Uterus (tissue), 4 donors: ENCODE measurements around the gene ARHGEF7. TPM values are rescaled to one million over a fixed set of nuclear protein-coding genes. Genes with fewer than 3 reads are reported as not detected.

ENCODE experiments used
- DNase-seq, 2 donors: peaks; one replicate each; pipeline ENCODE4 v3.0.0-alpha.2; 2019 to 2020
- H3K27ac ChIP-seq, 2 donors: fragments of 200-600 bp; sonication (generic); 1 replicate in 1 of 2; 2 replicates in 1 of 2; pipeline ENCODE4 v1.5.1; 2016 to 2018
- H3K27me3 ChIP-seq, 2 donors: fragments of 200-600 bp; sonication (generic); one replicate each; pipeline ENCODE4 v1.5.1; 2018 to 2019; ENCODE audit warnings: control low read depth in 1 of 2
- H3K36me3 ChIP-seq, 2 donors: fragments of 200-600 bp; sonication (generic); one replicate each; pipeline ENCODE4 v1.5.1; 2019; ENCODE audit warnings: control low read depth in 1 of 2
- H3K4me1 ChIP-seq, 2 donors: fragments of 200-600 bp; sonication (generic); one replicate each; pipeline ENCODE4 v1.5.1; 2018 to 2019; ENCODE audit warnings: control low read depth in 1 of 2
- H3K4me3 ChIP-seq, 2 donors: fragments of 200-600 bp; sonication (generic); 1 replicate in 1 of 2; 2 replicates in 1 of 2; pipeline ENCODE4 v1.5.1; 2018 to 2019; ENCODE audit warnings: mild to moderate bottlenecking in 1 of 2
- H3K9me3 ChIP-seq, 2 donors: fragments of 200-600 bp; sonication (generic); one replicate each; pipeline ENCODE4 v1.5.1; 2019; ENCODE audit warnings: control low read depth in 1 of 2
- POLR2A ChIP-seq, 2 donors: fragments of 450-650 bp; IDR thresholded peaks; one replicate each; pipeline ENCODE4 v1.6.1; 2016; ENCODE audit warnings: antibody characterized with exemption in 2 of 2, mild to moderate bottlenecking in 1 of 2, moderate library complexity in 1 of 2
- intact Hi-C: fragments of 100-400 bp; cut with DNase I; formaldehyde crosslinking; loops from one replicate; pipeline ENCODE4 v1.15.1; 2023; ENCODE audit warnings: low total_unique reads
- total RNA-seq, 4 donors: library from RNA; depleted of rRNA in 3 of 4; stranded (reverse); fragments of >200 nt in 3 of 4; gene quantifications; one replicate each; pipeline versions ENCODE4 v1.1.0 to v1.2.4, GENCODE V29; 2014 to 2023
- TF ChIP-seq, protein P1 (sequence below), 4 experiments: fragments of 200-600 bp in 2 of 4; fragments of 450-650 bp in 2 of 4; sonication (generic) in 2 of 4; IDR thresholded peaks; one replicate each; pipeline ENCODE4 v1.5.1; 2016 to 2019; ENCODE audit warnings: antibody characterized with exemption in 4 of 4, mild to moderate bottlenecking in 2 of 4, moderate library complexity in 1 of 4
- donor health status: DM: yes; HTN: yes; CAD: no.

ARHGEF7 gene
- total RNA-seq, 4 donors from 2014 or later, result 42.6 to 152 (median 127) TPM

DNA sequence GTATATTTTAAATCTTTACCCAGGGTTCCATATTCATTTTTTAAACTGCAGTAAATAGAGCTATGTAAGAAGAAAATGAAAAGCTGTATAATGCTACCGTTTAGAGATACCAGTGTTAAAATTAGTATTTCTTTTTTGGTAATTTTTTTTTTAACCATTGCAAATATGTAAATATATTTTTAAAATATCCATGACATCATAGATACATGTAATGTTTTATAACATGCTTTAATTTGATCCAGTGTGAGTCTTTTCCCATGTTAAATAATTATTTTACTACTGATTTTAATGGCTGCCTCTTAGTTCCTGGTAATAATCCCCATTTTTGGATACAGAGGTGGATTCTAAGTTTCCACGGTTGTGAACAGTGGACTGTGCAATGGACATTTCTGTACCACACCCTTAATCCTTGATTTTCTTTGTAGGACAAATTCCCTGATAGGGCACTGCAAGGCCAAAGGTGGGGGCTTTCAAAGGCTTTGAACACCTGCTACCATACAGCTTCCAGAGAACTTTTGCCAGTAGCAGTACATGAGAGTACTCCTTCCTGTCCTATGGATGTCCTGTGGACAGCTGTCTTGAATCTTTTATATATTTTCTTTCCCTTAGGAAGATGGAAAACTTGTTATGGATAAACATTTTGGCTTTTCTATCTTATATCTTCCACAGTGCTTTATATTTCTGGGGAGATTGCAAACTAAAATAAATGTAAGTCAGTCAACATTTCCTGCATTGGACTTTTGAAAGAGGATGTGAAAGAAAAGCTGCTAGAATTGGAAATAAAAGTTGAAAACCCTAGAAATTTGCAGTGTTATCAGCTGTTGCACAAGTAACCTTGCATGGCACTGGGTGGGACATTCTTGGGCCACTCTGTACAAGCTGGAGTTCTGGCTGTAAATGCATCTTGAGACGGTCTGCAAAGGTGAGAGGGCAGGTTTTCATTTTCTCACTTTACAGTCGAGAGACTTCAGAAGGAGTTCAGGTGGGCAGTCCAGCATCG is 46.8 kb downstream of the ARHGEF7 start:
- Histone ChIP-seq H3K27ac (no peak overlapping the region), H3K27me3 (no peaks in the 10 kb centered on the region), H3K4me1 (no peaks in the 10 kb centered on the region), H3K36me3 (no peaks in the 10 kb centered on the region), H3K9me3 (no peaks in the 10 kb centered on the region), H3K4me3 (no peak overlapping the region)
- TF ChIP-seq, protein P1, sequence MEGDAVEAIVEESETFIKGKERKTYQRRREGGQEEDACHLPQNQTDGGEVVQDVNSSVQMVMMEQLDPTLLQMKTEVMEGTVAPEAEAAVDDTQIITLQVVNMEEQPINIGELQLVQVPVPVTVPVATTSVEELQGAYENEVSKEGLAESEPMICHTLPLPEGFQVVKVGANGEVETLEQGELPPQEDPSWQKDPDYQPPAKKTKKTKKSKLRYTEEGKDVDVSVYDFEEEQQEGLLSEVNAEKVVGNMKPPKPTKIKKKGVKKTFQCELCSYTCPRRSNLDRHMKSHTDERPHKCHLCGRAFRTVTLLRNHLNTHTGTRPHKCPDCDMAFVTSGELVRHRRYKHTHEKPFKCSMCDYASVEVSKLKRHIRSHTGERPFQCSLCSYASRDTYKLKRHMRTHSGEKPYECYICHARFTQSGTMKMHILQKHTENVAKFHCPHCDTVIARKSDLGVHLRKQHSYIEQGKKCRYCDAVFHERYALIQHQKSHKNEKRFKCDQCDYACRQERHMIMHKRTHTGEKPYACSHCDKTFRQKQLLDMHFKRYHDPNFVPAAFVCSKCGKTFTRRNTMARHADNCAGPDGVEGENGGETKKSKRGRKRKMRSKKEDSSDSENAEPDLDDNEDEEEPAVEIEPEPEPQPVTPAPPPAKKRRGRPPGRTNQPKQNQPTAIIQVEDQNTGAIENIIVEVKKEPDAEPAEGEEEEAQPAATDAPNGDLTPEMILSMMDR (IDR thresholded peaks at IDR 0.05), result no peak
- no peak for TF ChIP-seq POLR2A (IDR thresholded peaks at IDR 0.05)
- DNase-seq, result no peak
- intact Hi-C loops, result loop anchor here (10.0 kb wide), 1 partner anchor 53 kb away; no protein-coding TSS in a partner anchor

DNA sequence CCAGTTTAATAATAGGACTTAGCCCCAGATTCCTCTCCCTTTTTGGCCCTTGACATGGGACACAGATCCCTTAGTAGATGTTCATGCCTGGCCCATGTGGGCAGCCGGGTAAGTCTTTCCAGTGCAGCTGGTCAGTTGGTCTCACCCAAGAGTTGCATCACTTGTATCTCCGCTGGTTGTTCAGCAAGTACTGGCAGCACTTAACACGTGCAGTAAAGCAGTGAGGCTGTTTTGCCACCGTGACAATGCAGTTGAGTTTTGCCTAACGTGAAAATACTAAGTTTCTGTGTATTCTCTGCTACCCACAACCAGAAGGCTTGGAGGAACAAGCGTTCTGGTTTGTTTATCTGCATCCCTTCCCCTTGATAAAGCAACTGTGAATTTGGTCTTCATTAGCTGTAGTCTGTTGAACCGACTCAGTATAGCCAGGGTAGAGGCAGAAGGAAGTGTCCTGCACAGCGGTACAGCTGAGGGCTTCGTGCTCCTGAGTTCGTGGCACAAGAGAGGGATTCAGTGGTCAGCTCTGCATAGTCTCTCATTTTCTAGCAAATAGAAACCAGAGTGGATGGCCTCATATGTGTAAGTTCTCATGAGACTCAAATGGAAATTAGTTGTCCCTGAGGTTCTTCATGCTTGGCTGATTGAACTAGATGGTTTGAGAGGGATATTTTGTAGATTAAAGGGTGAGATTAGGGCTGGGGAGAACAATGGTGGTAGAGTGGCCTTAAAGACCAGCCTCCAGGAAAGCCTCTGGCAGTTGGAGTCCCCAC is 50.3 kb downstream of the ARHGEF7 start:
- H3K4me3 ChIP-seq, result no peak overlapping the region
- no peaks in the 10 kb centered on the region for H3K27me3 ChIP-seq
- H3K9me3 ChIP-seq, result no peaks in the 10 kb centered on the region
- H3K36me3 ChIP-seq, result no peaks in the 10 kb centered on the region
- TF ChIP-seq, protein P1 (IDR thresholded peaks at IDR 0.05), result no peak
- no peak for TF ChIP-seq POLR2A (IDR thresholded peaks at IDR 0.05)
- H3K4me1 ChIP-seq, result no peaks in the 10 kb centered on the region
- intact Hi-C loops, result loop anchor here (10.0 kb wide), 1 partner anchor 49 kb away; no protein-coding TSS in a partner anchor
- DNase-seq, result no peak
- H3K27ac ChIP-seq, result no peak overlapping the region

DNA sequence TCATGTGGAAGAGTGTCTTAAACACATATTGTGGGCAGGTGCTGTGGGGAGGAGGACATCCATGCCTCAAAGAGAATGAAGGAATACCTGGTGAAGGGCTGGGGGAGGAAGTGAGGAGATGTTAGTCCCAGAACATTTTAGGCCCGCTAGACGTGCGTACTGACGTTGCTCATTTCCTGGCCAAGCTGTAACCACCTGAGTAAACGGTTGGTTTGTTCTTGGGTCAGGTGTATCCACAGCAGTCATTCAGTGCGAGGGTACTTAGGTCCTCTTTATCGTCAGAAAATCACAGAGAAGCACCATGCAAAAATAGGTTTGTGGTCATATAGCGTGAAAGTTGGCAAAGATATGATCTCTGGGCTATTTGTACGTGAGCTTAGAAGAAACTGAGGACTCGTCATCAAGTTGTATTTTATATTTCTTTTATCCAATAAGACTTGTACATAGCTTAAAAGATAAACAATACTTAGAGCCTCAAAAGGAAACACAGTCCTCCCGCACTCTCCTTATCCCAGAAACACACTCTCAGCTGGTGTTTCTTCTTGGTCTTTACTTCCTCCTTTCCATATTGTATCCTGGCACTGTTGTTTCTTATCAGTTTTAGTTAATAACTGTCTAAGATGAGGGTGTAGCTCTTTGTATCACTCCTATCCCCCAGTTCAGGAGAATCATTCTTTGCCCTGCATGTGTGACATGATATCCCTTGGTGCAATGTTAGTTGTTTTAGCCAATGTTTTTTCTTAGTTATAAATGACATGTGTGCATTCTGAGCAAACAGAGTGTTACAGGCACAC is 52.0 kb downstream of the ARHGEF7 start:
- DNase-seq, result no peak
- no peaks in the 10 kb centered on the region for H3K9me3 ChIP-seq
- no peak overlapping the region for H3K27ac ChIP-seq
- intact Hi-C loops, result loop anchor here (10.0 kb wide), 1 partner anchor 48 kb away; no protein-coding TSS in a partner anchor
- H3K27me3 ChIP-seq, result no peaks in the 10 kb centered on the region
- TF ChIP-seq, protein P1 (IDR thresholded peaks at IDR 0.05), result no peak
- TF ChIP-seq POLR2A (IDR thresholded peaks at IDR 0.05), result no peak
- no peak overlapping the region for H3K4me3 ChIP-seq
- no peaks in the 10 kb centered on the region for H3K4me1 ChIP-seq
- H3K36me3 ChIP-seq, result no peaks in the 10 kb centered on the region

DNA sequence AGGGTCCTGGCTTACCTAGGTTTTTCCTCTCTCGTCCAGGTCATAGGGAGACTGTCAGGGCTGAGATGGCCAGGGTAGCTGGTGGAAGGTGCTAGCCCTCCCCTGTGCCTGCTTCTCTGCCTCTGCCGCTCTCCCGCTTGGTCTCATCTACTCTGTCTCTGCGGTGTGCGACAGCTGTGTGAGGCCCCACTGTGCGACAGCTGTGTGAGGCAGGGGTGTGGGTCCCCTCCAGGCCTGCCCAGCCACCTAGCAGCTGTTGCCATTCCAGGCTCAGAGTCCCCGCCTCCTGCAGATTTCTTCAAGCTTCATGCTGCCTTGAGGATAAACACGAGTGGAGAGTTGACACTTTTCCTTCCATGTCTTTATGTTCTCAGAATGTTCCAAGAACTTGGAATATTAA is 53.0 kb downstream of the ARHGEF7 start:
- H3K4me1 ChIP-seq, result no peaks in the 10 kb centered on the region

More for the DNA sequence above, 53.0 kb downstream of the ARHGEF7 start:
- no peak for DNase-seq
- Histone ChIP-seq H3K9me3 (no peaks in the 10 kb centered on the region), H3K36me3 (no peaks in the 10 kb centered on the region), H3K27me3 (no peaks in the 10 kb centered on the region), H3K27ac (no peak overlapping the region), H3K4me3 (no peak overlapping the region)
- intact Hi-C loops, result loop anchor here (10.0 kb wide), 1 partner anchor 47 kb away; no protein-coding TSS in a partner anchor
- TF ChIP-seq POLR2A (IDR thresholded peaks at IDR 0.05), result no peak
- TF ChIP-seq, protein P1 (IDR thresholded peaks at IDR 0.05), result no peak
